ENCODE data around the gene LTB.
A peak's percentile ranks its signal among the peaks of the same experiment; 100 is the strongest.

LTB gene

GRCh38 chr6:31588871-31589650 is 6.8 kb upstream of the LTB start:
- Histone ChIP-seq H3K27me3 (no peaks in the 10 kb centered on the region), H3K4me2 (peak overlapping the region; percentile 77 to 100 (median 94)), H3K27ac (peak overlapping the region in 10 of 11 experiments; percentile 64 to 92 (median 88); a peak in 17 of 22 replicates), H3K36me3 (peaks cover 0 to 10% (median 0%) of the 10 kb centered on the region in 11 experiments; a peak in 5 of 22 replicates), H3K4me3 (peak overlapping the region in 6 of 10 experiments; percentile 17 to 64 (median 52); a peak in 9 of 20 replicates), H3K9ac (peak overlapping the region; percentile 56 to 81 (median 74); a peak in 19 of 22 replicates), H4K20me1 (no peaks in the 10 kb centered on the region), H3K4me1 (peaks cover 71 to 91% (median 78%) of the 10 kb centered on the region in 10 experiments), H3K9me3 (replicated peaks in 1 of 11) (peaks cover 0 to 5% (median 3%) of the 10 kb centered on the region in 11 experiments; a peak in 10 of 22 replicates)
- no peak for TF ChIP-seq Cebpa-rat (IDR thresholded peaks at IDR 0.05)

GRCh38 chr6:31587791-31588777 is 5.9 kb upstream of the LTB start:
- H3K4me2 ChIP-seq, result peak overlapping the region; percentile 77 to 100 (median 94)
- peak overlapping the region in 6 of 10 experiments; percentile 42 to 64 (median 52); a peak in 12 of 20 replicates for H3K4me3 ChIP-seq
- H3K4me1 ChIP-seq, result peaks cover 65 to 92% (median 79%) of the 10 kb centered on the region in 10 experiments
- no peaks in the 10 kb centered on the region for H3K9me3 ChIP-seq (replicated peaks in 1 of 11)
- H3K27me3 ChIP-seq, result no peaks in the 10 kb centered on the region
- TF ChIP-seq Cebpa-rat (IDR thresholded peaks at IDR 0.05), result no peak
- peak overlapping the region; percentile 54 to 92 (median 86); a peak in 21 of 22 replicates for H3K27ac ChIP-seq
- peak overlapping the region; percentile 56 to 81 (median 74) for H3K9ac ChIP-seq
- H3K36me3 ChIP-seq, result peaks cover 0 to 10% (median 0%) of the 10 kb centered on the region in 11 experiments; a peak in 5 of 22 replicates
- no peaks in the 10 kb centered on the region for H4K20me1 ChIP-seq

GRCh38 chr6:31586599-31587281 is 4.5 kb upstream of the LTB start:
- H3K9me3 ChIP-seq (replicated peaks in 1 of 11), result no peaks in the 10 kb centered on the region
- peak overlapping the region in 9 of 10 experiments; percentile 17 to 64 (median 48); a peak in 15 of 20 replicates for H3K4me3 ChIP-seq
- peak overlapping the region; percentile 47 to 81 (median 74) for H3K9ac ChIP-seq
- peak overlapping the region; percentile 77 to 100 (median 94) for H3K4me2 ChIP-seq
- no peaks in the 10 kb centered on the region for H4K20me1 ChIP-seq
- no peaks in the 10 kb centered on the region for H3K27me3 ChIP-seq
- peak overlapping the region; percentile 59 to 92 (median 86) for H3K27ac ChIP-seq
- peaks cover 0 to 10% (median 0%) of the 10 kb centered on the region in 11 experiments; a peak in 5 of 22 replicates for H3K36me3 ChIP-seq
- peaks cover 66 to 92% (median 80%) of the 10 kb centered on the region in 10 experiments for H3K4me1 ChIP-seq
- no peak for TF ChIP-seq Cebpa-rat (IDR thresholded peaks at IDR 0.05)

- Histone ChIP-seq H3K4me3 (peak within 1 kb of the TSS in 9 of 10 experiments; percentile 17 to 64 (median 48); a peak in 15 of 20 replicates), H3K4me2 (peak within 1 kb of the TSS; percentile 77 to 100 (median 94))
These were observed 3.8 kb upstream of the LTB start, which contains the start of gene LST1 for GRCh38 chr6:31586008-31586407. LST1 (plus strand) TSS chr6:31586277; CDS start chr6:31587300, 1,023 bp downstream.

GRCh38 chr6:31585491-31585890 is 3.3 kb upstream of the LTB start:
- Histone ChIP-seq H3K27me3 (no peaks in the 10 kb centered on the region), H4K20me1 (no peaks in the 10 kb centered on the region), H3K9me3 (replicated peaks in 1 of 11) (no peaks in the 10 kb centered on the region), H3K36me3 (peaks cover 0 to 10% (median 0%) of the 10 kb centered on the region in 11 experiments; a peak in 5 of 22 replicates), H3K4me2 (peak overlapping the region; percentile 77 to 100 (median 94)), H3K4me1 (peaks cover 76 to 95% (median 86%) of the 10 kb centered on the region in 10 experiments), H3K9ac (peak overlapping the region in 10 of 11 experiments; percentile 66 to 81 (median 74); a peak in 19 of 22 replicates), H3K4me3 (peak overlapping the region in 3 of 10 experiments; percentile 24 to 64 (median 63); a peak in 3 of 20 replicates), H3K27ac (peak overlapping the region; percentile 59 to 92 (median 86))
- no peak for TF ChIP-seq Cebpa-rat (IDR thresholded peaks at IDR 0.05)

More at GRCh38 chr6:31586008-31586407, 3.8 kb upstream of the LTB start, which contains the start of gene LST1:
- H4K20me1 ChIP-seq, result no peaks in the 10 kb centered on the region
- peaks cover 0 to 10% (median 0%) of the 10 kb centered on the region in 11 experiments; a peak in 5 of 22 replicates for H3K36me3 ChIP-seq
- no peaks in the 10 kb centered on the region for H3K27me3 ChIP-seq
- H3K4me1 ChIP-seq, result peaks cover 73 to 96% (median 84%) of the 10 kb centered on the region in 10 experiments
- TF ChIP-seq Cebpa-rat (IDR thresholded peaks at IDR 0.05), result no peak
- peak within 1 kb of the TSS; percentile 59 to 92 (median 86) for H3K27ac ChIP-seq
- H3K9ac ChIP-seq, result peak within 1 kb of the TSS; percentile 47 to 81 (median 74)
- no peaks in the 10 kb centered on the region for H3K9me3 ChIP-seq (replicated peaks in 1 of 11)

GRCh38 chr6:31581434-31582229 is 592 bp downstream of the LTB start:
- Histone ChIP-seq H3K9ac (peak overlapping the region; percentile 80 to 89 (median 86)), H3K4me3 (peak overlapping the region; percentile 69 to 81 (median 76)), H4K20me1 (peaks cover 0 to 20% (median 13%) of the 10 kb centered on the region in 11 experiments; a peak in 15 of 22 replicates), H3K27me3 (no peaks in the 10 kb centered on the region), H3K36me3 (peaks cover 18 to 26% (median 24%) of the 10 kb centered on the region in 11 experiments), H3K9me3 (replicated peaks in 1 of 11) (no peaks in the 10 kb centered on the region), H3K27ac (peak overlapping the region; percentile 61 to 88 (median 83); a peak in 21 of 22 replicates), H3K4me2 (peak overlapping the region; percentile 90 to 100 (median 96)), H3K4me1 (peaks cover 81 to 96% (median 91%) of the 10 kb centered on the region in 10 experiments)
- no peak for TF ChIP-seq Cebpa-rat (IDR thresholded peaks at IDR 0.05)

- peak overlapping the region; percentile 61 to 88 (median 83); a peak in 21 of 22 replicates for H3K27ac ChIP-seq
- H3K4me3 ChIP-seq, result peak overlapping the region; percentile 69 to 81 (median 76)
- no peaks in the 10 kb centered on the region for H3K9me3 ChIP-seq (replicated peaks in 1 of 11)
- peaks cover 0 to 27% (median 17%) of the 10 kb centered on the region in 11 experiments; a peak in 15 of 22 replicates for H4K20me1 ChIP-seq
- TF ChIP-seq Cebpa-rat (IDR thresholded peaks at IDR 0.05), result no peak
- H3K36me3 ChIP-seq, result peaks cover 18 to 28% (median 26%) of the 10 kb centered on the region in 11 experiments
- peaks cover 81 to 96% (median 87%) of the 10 kb centered on the region in 10 experiments for H3K4me1 ChIP-seq
- H3K9ac ChIP-seq, result peak overlapping the region; percentile 80 to 89 (median 86)
- H3K4me2 ChIP-seq, result peak overlapping the region; percentile 90 to 100 (median 96)
- H3K27me3 ChIP-seq, result no peaks in the 10 kb centered on the region
These were observed 1.3 kb downstream of the LTB start for GRCh38 chr6:31580807-31581433.

Data from BLaER1 treated with 17β-estradiol and CSF1 and Interleukin-3, amounts not matched to agents 10 nM and 100 nM (cell line).